Mesodermal cell (in vitro differentiated cells): ENCODE data around the gene BUB1B.

Experiments
- H3K27ac ChIP-seq: 2 replicates; pipeline ENCODE4 v1.7.0; 2013; ENCODE audit warnings: mild to moderate bottlenecking, low read depth, low read length, moderate library complexity; ENCODE audit not compliant: severe bottlenecking
- H3K36me3 ChIP-seq: 2 replicates; pipeline ENCODE4 v1.7.1; 2013; ENCODE audit warnings: mild to moderate bottlenecking, low read length, moderate library complexity; ENCODE audit not compliant: control insufficient read depth, insufficient read depth
- H3K4me1 ChIP-seq: one replicate; pipeline ENCODE4 v1.7.1; 2013; ENCODE audit warnings: mild to moderate bottlenecking, low read length; ENCODE audit not compliant: insufficient read depth, control insufficient read depth, poor library complexity, severe bottlenecking
- H3K4me3 ChIP-seq: 2 replicates; pipeline ENCODE4 v1.7.0; 2013; ENCODE audit warnings: low read length, control low read depth, mild to moderate bottlenecking; ENCODE audit not compliant: insufficient read depth, poor library complexity, severe bottlenecking; ENCODE audit errors: extremely low read depth
- H3K9me3 ChIP-seq: 2 replicates; pipeline ENCODE4 v1.7.1; 2013; ENCODE audit warnings: mild to moderate bottlenecking, low read length, moderate library complexity; ENCODE audit not compliant: control insufficient read depth
- WGBS, 2 experiments: methylation state at CpG; one replicate each; pipeline ENCODE4 v1.1.5; 2013; ENCODE audit warnings: missing lambda C conversion rate in 2 of 2; ENCODE audit not compliant: insufficient coverage in 2 of 2; 5-methylcytosine and 5-hydroxymethylcytosine counted together

BUB1B gene

DNA sequence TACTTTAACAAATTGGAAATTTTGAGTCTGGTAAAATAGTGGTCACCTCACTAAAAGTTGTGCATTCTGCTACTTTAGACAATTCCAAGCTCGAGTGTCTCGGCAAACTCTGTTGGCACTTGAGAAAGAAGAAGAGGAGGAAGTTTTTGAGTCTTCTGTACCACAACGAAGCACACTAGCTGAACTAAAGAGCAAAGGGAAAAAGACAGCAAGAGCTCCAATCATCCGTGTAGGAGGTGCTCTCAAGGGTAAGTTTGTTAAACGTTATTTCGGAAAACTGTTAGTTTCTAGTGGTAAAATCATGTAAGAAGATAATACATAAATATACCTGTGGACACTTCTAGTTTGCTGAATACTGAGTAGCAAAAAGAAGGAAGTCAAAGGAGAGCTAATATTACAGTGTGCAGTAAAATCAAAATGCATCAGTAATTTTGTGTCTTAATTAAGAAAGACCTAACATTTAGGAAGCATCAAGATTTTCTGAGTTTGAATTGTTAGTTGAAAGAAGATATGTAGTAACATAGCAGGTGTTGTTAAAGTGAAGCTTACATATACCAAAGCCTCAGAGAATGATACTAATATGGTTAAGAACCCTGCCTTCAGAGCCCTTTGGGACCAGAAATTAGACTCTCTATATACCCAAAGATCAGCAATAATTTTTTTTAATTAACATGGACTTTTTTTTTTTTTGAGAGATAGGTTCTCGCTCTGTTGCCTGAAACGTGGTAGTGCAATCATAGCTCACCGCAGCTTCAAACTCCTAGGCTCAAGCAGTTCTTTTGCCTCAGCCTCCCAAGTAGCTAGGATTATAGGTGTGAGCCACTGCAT is 23.0 kb downstream of the BUB1B start:
- no peaks in the 10 kb centered on the region for H3K9me3 ChIP-seq
- H3K27ac ChIP-seq, result no peak overlapping the region
- WGBS, 2 experiments, result 93 to 100% methylated on average over 5 of the region's 9 CpGs
- H3K4me1 ChIP-seq, result no peaks in the 10 kb centered on the region
- H3K4me3 ChIP-seq, result no peak overlapping the region
- H3K36me3 ChIP-seq, result peaks cover 68% of the 10 kb centered on the region

DNA sequence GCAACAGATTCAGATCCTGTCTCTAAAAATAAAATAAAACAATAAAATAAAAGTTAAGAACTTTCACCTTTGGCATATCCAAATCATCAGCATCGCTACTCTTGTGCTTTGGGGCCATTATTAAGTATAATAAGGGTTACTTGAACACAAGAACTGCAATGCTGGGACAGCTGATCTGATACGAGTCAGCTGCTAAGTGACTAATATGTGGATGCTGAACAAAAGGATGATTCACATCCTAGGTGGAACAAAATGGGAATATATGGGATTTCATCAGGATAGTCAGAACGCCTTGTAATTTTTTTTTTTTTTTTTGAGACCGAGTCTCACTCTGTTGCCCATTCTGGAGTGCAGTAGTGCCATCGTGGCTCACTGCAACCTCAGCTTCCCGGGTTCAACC is 29.7 kb downstream of the BUB1B start:
- no peak overlapping the region for H3K4me3 ChIP-seq
- peaks cover 78% of the 10 kb centered on the region for H3K36me3 ChIP-seq
- H3K9me3 ChIP-seq, result no peaks in the 10 kb centered on the region
- peaks cover 6% of the 10 kb centered on the region for H3K4me1 ChIP-seq
- no peak overlapping the region for H3K27ac ChIP-seq
- 90 to 98% methylated on average over 5 of the region's 6 CpGs for WGBS, 2 experiments

DNA sequence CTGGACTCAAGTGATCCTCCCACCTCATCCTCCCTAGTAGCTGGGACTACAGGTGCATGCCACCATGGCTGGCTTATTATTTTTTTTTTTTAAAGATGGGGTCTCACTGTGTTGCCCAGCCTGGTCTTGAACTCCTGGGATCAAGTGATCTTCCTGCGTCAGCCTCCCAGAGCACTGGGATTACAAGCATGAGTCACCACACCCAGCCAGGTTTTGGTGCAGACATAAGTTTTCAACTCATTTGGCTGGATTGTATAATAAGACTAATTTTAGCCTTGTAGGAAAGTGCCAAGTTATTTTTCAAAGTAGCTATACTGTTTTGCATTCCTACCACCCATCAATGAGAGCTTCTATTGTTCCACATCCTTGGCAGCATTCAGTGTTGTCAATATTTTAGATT is 32.1 kb downstream of the BUB1B start:
- Histone ChIP-seq H3K27ac (no peak overlapping the region), H3K4me3 (no peak overlapping the region), H3K9me3 (no peaks in the 10 kb centered on the region), H3K4me1 (peaks cover 6% of the 10 kb centered on the region), H3K36me3 (peaks cover 77% of the 10 kb centered on the region)
- WGBS, 2 experiments, result no CpG with 5 or more reads among the region's 1 CpG

GRCh38 chr15:40197434-40197833 is 36.6 kb downstream of the BUB1B start:
- H3K4me3 ChIP-seq, result no peak overlapping the region
- no peaks in the 10 kb centered on the region for H3K9me3 ChIP-seq
- no peak overlapping the region for H3K27ac ChIP-seq
- H3K4me1 ChIP-seq, result no peaks in the 10 kb centered on the region
- no CpG with 5 or more reads among the region's 1 CpG for WGBS, 2 experiments
- H3K36me3 ChIP-seq, result peaks cover 81% of the 10 kb centered on the region

- H3K36me3 ChIP-seq, result peaks cover 79% of the 10 kb centered on the region
- H3K9me3 ChIP-seq, result no peaks in the 10 kb centered on the region
Measured at GRCh38 chr15:40198355-40199085, 37.7 kb downstream of the BUB1B start.

GRCh38 chr15:40204100-40204499 is 43.2 kb downstream of the BUB1B start:
- WGBS, 2 experiments, result no CpG with 5 or more reads among the region's 1 CpG
- H3K36me3 ChIP-seq, result peaks cover 75% of the 10 kb centered on the region
- H3K4me1 ChIP-seq, result no peaks in the 10 kb centered on the region
- no peak overlapping the region for H3K4me3 ChIP-seq
- H3K9me3 ChIP-seq, result no peaks in the 10 kb centered on the region
- no peak overlapping the region for H3K27ac ChIP-seq

More at GRCh38 chr15:40198355-40199085, 37.7 kb downstream of the BUB1B start:
- Histone ChIP-seq H3K4me3 (no peak overlapping the region), H3K27ac (no peak overlapping the region), H3K4me1 (no peaks in the 10 kb centered on the region)
- WGBS, 2 experiments, result 100% methylated on average over 1 of the region's 1 CpG

DNA sequence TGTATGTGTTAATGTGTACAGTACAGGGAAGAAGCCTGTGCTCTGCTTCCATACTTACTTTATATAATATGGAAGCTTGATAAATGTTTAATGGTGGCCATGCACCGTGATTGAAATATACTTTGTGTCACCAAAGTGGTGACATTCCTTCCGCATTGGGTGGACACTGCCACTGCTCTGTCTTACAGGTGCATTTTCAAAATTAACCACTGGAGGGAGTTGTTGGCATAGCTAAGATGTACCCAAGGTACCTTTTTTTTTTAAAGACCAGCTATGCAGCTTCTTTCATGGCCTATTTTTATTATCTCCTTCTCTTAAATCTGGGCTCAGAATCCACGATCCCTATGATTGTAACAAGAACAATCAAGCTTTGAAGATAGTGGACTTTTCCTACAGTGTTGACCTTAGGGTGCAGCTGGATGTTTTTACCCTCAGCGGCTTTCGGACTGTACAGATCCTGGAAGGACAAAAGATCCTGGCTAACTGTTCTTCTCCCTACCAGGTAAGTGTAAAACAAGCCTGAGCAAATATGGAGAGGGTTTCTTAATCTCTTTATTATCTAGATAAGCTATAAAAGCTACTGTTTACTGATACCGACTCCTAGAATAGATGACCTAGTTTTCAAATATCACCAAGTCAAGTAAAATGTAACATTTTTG is 56.4 kb downstream of the BUB1B start:
- Histone ChIP-seq H3K4me3 (no peak overlapping the region), H3K4me1 (no peaks in the 10 kb centered on the region), H3K27ac (no peak overlapping the region), H3K36me3 (peaks cover 72% of the 10 kb centered on the region), H3K9me3 (no peaks in the 10 kb centered on the region)
- 55 to 77% methylated on average over 3 of the region's 6 CpGs for WGBS, 2 experiments

GRCh38 chr15:40219801-40220200 is 58.9 kb downstream of the BUB1B start:
- whole genome bisulfite sequencing, 2 experiments, result 100% methylated on average over 1 of the region's 1 CpG
- Histone ChIP-seq H3K36me3 (peaks cover 81% of the 10 kb centered on the region), H3K4me3 (no peak overlapping the region), H3K27ac (no peak overlapping the region), H3K9me3 (no peaks in the 10 kb centered on the region), H3K4me1 (no peaks in the 10 kb centered on the region)

- Histone ChIP-seq H3K4me1 (no peaks in the 10 kb centered on the region), H3K36me3 (peaks cover 81% of the 10 kb centered on the region), H3K4me3 (no peak overlapping the region), H3K27ac (no peak overlapping the region), H3K9me3 (no peaks in the 10 kb centered on the region)
- 100% methylated on average over 1 of the region's 6 CpGs for WGBS, 2 experiments
Measured at GRCh38 chr15:40222131-40222530, 61.3 kb downstream of the BUB1B start.

DNA sequence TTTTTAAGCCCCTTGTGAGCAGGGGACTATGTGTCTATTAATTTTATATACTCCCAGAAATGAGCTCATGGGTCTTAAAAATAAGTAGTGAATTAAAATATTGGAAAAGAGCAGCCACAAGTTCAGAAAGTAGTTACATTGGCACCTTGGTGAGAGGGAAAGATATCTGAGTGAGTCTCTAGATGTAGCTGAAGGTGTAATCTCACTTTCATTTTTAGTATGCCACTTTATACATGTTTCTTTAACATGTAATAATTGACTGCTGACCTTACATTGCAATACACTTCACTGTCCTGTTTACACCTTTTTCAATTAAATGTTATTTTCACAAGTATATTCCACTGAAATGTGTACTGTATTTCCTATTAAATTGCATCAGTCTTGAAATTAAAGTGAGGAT is 65.9 kb downstream of the BUB1B start:
- no peaks in the 10 kb centered on the region for H3K4me1 ChIP-seq
- H3K27ac ChIP-seq, result no peak overlapping the region
- no peak overlapping the region for H3K4me3 ChIP-seq
- peaks cover 63% of the 10 kb centered on the region for H3K36me3 ChIP-seq
- no peaks in the 10 kb centered on the region for H3K9me3 ChIP-seq
